Smooth muscle cell of the brain vasculature (primary cell): ENCODE data around the gene CROCC2.
A peak's percentile ranks its signal among the peaks of the same experiment; 100 is the strongest.

Experiments used
- DNase-seq: peaks from one replicate; pipeline ENCODE4 v3.0.0-alpha.2; 2012; ENCODE audit warnings: low read depth, low spot score

CROCC2 gene

DNA sequence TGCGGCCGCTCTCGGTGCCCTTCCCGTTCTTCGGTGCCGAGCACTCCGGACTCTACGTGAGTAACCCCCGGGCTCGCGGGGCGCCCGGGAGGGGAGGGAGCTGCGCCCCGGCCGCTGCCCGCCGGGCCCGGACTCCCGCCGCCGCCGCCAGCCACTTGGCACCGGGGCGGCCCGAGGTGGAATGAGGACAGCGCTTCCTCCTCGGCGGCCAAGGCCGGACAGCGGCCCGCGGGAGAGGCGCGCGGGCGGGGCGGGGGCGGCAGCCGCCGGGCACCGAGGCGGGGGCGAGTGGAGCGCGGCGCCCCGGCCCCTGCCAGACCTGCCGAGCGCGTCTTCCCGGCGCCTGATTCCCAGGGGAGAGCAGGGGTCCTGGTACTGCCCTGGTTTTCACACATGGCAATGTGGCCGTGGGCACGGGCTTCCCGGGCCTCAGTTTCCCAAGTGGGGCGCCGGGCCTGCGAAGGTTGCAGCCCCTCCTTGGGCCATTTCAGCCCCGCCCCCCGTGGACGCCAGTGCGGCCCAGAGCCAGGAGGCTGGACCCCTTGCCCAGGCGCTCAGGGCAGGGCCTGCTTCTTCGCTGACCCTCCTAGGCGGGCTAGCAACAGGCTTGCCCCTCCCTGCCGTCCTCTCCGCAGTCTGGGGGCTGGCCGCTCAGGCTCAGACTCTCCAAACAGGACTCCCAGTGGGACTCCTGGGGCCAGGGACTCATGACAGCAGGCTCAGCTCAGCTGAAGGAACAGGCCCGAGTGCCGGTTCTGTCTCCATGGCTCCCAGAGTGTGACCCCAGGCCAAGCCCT is 93.1 kb downstream of the CROCC2 start:
- no peak for DNase-seq

DNA sequence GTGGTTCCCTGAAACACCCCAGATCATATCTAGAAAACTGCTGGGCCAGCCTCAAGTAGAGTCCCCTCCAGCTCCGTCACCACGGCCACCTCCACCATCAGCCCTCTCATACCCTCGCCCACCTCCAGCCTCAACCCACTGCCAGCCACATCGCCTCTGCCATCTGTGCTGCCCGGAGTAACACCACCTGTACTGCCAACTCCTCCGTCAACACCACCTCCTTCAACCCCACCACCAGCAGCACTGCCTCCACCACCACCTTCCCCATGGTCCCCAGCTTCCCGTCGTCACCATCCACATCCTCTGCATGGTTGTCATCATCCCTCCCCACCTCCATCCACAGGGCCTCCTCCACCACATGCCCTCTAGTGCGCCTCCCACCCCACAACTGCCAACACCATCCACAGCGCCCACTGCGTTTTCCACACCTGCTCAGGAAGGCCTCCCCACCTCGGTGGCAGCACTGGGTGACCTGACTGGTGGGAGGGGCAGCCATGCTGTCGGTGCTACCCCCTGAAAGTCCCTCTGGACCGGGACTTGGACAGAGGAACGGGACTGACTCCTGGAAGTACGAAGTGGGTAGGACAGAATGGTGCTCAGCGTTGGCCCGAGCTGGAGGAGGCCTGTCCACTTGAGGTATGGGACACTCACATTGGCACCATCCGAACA is 93.9 kb downstream of the CROCC2 start:
- no peak for DNase-seq

DNA sequence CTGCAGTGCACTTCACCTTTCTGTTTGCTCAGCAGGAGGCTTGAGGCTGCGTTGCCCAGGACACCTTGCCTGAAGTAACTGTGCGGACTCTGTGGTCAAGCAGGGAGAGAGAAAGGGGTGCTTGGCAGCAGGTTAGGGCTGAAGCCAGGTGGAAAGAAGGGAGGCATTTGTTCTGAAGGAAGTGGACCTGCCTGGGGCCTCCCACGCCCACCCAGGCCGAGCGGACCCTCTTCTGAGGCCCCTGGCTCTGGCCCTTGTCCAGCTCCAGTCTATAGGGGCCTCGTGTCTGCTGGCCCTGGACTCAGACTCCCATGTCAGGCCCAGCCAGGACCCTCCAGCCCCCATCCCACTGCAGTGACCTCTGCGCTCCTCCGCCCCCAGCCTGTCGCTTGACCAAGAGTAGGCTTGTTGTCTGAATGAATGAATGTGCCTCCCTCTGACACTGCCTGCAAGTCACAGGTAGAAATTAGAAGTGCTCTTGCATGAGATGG is 94.7 kb downstream of the CROCC2 start:
- DNase-seq = no peak

DNA sequence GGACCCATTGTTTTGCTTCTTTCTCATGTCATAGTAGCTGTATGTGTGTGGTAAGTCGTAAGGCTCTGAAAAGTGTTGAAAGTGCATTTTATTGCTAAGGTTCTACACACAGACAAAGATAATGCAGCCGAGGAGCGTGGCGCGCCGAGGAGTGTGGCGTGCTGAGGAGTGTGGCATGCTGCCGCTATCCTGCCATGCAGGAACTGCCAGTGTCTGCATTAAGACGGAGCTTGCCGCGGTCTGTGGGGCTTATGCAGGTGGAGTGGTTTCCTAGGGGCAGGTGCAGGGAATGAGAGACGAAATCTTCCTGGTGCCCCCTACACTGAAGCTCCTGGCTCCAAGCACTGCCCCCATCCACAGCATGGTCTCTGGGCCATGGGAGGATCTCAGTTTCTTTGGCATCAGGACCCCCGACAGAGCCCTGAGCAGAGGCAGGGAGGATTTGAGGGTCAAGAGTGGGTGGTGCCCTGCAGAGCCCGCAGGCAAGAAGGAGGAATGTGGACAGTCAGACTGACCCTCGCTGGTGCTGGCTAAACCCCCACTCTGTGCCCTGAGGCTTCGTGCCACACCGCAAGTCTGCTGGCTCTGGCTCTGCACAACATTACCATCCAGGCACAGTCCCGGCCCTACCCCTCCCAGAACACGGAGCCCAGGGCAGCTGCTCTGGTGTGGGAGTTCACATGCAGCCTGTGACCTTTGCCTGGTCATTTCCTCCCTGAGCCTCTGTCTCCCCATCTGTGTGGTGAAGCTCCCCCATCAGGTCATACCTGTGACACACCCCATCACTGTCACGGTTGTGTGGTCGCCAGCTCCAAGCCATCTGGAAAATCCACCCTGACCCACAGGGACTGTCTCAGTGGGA is 95.5 kb downstream of the CROCC2 start:
- no peak for DNase-seq

DNA sequence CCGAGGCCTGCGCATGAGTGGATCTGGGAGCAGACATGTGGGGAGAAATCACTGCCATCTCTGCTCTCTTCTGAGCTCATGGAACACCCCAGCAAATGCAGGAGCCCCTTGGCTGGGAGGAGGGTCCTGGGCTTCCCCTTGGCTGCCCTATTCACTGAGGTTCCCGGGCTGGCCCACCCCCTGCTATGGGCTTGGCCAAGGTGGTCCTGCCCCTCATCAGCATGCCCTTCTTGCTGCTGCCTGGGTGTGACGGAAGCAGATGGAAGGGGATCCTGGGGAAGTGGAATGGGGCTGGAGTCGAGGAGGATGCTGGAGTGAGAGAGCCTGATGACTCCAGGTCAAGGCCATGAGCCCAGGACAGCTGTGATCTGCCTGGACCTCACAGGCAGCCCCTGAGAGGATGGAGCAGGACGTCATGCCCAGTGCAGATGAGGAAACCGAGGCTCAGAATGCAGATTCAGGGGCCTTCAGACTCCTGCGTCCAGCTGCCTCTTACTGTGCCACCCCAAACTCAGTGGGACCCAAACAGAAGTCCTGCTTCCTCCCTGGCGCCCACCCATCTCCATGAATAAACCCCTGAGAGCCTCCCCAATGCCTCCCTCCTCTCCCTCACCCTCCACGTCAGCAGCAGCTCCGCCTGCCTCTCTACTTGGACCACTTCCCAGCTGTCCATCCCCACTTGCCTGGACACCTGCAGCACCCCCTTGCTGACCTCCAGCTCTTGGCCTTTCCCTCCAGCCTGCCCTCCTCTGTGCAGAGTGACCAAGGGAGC is 96.3 kb downstream of the CROCC2 start:
- DNase-seq = no peak

DNA sequence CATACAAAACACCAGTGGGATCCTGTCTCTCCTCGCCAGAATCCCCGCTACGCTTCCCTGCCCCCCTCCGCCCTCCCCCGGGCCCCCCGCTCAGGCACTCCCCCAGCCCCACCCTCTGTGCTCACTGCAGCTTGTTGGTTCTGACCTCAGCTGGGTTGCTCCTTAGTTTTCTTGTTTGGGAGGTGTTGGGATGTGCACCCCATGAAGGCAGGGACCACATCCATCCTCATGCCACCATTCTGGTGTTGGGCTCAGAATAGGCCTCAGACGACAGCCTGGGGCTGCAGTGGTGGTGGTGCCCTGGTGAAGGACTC is 96.9 kb downstream of the CROCC2 start:
- DNase-seq = no peak

DNA sequence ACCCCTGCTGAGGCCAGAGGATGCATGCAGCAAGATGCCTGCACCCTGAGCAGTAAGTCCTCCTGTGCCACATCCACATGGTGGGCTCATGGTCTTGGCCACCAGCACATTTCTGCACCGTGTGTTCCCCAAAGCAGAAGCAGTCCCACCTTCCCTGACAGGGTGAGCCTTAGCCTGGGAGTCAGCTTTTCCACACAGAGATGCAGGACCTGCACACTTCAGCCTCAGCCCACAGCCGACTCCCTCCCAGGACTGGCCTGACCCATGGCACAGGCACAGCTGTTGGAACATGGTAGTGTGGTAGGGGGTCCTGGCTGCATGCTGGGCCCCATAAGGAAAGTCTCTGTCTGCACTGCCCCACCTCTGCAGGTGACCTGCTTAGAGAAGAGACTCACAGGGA is 97.2 kb downstream of the CROCC2 start:
- DNase-seq = no peak

DNA sequence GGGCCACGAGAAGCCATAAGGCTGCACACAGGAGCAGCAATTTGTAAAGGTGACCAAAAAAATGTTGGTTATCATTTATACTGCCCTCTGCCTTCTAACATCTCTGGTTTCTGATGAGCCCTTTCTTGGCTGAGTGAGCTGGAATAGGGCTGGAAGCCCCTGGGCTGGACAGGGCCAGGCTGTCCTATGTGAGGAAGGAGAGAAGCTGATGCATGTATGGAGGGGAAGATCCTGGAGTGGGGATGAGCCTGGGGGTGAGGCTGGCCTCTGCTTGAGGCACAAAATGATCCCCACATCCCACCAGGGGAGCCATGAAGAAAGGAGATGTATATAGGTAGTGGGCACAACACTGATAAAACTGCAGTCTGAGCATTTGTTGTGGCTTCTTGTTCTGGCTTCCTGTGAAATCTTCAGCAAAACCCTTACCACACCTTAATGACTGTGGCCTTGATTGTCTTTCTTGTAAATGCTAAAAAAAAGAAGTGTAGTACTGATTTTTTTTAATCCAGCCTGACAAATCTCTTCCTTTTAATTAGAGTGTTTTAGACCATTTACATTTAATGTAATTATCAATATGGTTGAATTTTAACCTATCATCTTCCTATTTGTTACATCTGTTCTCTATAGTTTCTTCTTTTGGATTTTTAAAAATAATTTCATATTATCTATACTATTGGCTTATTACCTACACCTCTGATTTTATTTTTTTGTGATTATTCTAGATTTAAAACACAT is 97.9 kb downstream of the CROCC2 start:
- DNase-seq = no peak

DNA sequence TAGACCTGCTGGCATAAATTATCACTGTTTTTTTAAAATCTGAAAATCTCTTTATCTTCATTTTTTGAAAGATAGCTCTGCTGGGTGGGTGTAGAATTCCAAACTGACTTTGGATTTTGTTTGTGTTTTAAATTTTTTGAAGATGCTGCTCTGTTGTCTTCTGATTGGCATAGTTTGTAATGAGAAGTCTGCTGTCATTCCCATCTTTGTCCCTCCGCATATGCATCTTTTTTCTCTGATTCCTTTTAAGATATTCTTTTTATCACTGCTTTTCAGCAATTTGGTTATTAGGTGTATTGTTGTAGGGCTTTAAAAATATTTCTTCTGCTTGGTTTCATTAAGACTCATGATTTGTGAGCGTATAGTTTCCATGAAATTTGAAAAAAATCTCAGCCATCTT is 99.4 kb downstream of the CROCC2 start:
- no peak for DNase-seq

DNA sequence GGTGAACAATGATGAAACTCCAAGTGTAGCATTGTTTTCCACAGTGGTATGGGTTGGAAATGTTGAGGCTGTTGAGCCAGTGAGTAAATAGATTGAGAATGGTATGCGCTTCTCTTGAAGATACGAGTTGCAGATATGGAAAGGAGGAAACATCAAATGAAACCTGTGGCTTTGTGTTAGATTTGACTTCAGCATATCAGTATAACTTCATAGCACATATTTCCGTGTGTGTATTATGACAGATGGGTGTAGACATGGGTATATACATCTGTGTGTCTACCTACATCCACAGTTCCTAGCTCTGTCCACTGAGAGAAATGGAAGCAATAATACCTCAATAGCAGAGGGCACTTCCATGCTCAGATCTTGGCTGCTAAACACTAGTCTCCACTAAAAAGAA is 100.3 kb downstream of the CROCC2 start:
- DNase-seq = no peak

DNA sequence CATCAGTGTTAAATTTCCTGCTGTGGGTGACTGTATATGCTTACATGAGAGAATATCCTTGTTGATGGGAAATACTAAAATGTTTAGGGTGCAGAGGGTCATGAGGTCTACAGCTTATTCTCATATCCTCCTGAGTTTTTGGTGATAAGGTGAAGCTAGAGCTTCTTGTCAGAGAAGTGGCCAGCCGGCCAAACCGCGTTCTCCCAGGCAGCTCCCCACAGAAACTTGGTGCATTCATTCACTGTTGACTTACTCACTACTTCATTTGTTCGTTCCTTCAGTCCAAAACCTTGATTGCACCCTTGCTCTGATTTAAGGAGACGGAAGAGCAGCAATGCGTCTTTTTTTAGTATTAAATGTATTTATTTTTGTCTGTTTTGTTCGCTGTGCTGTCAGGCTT is 101.0 kb downstream of the CROCC2 start:
- no peak for DNase-seq

DNA sequence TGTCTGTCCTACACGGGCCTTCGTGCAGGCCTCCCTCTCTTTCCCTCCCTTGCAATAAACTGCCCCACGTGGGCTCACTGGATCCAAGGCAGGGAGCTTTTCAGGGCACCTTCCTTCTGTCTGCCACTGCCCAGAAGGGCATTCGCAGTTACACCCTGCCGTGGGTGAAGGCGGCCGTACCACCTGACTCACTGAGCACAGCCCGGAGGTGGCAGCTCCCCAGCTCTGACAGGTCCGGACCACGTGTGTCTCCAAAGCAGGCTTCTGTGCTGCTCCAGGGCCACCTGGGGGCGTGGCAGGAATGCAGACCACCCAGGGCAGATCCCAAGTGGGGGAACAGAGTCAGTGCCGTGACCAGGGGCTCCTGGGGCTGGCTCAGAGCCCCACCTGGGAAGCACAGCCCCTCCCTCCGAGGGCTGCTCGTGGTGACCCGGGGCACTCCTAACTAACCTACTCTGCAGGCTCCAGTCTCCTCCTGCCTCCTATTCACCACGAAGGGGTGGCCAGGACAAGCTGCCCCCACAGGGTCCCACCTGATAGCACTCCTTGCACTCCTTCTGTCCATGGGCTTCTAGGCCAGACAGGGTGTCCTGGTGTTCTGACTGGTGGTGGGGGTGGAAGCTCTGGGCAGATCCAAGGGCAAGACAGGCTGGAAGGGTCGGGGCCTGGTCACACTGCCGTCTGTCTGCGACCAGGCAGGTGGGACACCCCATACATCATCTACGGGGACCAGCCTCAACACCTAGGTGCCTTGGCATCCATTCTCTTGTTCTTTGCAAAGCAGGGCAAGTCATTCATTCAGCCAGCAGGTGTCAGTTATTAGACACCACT is 102.0 kb downstream of the CROCC2 start:
- no peak for DNase-seq

DNA sequence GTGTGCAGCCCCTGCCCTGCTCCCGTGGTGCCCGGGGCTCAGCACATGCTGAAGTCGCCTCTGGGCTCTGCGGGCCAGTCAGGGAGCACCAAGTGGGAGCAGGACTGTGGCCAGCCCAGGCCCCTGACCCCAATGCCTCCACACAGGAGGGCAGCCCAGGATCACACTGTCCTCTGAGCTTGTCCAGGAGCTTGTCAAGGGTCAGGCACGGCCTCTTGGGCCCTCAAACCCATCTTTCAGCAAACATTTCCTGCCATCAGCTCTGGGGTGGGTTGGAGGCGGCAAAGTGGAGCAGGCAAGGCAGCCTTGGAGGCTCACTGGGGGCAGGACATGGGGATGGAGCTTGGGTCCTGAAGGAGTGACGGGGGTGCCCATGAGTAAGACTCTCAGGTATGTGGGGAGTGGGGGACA is 102.6 kb downstream of the CROCC2 start:
- DNase-seq = no peak

DNA sequence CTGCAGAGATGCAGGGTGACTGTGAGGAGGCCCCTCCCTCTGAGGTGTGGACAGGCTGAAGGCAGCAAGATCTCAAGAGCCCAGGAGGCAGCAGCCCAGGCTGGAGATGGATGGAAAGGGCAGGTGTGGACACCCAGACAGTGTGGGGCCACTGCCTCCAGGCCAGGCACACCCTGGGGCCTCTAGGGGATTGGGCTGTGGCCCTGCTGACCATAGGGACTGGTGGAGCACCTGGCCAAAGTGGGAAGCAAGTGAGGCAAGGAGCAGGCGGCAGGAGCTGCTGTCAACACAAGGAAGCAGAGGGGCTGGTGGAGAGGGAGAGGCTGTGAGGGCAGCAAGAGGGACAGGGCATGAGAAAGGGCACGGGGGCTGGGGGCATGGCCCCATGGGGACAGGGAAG is 103.1 kb downstream of the CROCC2 start:
- DNase-seq = no peak

DNA sequence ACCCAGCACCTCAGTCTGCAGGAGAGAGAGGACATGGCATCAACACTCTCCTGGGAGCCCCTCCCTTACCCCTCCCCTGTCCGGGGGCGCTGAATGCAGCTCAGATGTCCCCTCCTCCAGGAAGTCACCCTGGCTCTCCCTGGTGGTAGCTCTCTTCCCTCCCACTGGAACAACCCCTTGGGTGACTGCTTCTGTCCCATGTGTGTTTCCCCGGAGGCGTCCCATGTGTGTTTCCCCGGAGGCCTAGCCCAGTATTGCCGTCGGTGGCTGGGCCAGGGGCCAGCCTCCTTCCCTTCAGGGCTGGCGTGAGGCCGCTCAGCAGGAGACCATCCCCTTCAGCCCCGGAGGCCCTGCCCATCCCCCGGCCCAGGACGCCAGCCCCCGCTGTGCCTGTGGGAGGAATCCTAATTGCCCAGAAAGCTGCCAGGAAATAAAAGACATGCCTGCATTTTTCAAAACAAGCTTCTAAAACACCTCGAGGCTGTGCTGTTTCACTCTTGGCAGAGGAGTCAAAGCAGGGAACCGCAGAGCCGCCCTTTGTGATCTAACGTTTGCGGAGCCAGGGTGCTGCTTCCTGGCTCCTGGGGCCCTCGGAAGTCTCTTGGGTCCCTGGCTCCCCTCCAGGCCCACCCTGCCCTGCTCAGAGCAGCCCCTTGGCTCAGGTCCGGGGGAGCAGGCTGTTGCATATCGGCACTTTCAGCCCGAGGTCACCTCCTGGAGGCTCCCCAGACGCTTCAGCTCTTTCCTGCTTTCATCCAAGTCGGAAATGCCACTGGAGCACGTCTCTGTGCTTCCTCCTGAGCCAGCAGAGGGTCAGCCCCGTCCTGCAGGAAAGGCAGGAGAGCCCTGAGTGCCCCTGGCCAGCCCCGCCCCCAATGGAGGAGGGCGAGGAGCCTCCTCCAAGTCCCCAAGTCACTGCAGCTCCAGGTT is 103.7 kb downstream of the CROCC2 start:
- peak; percentile 66 for DNase-seq

DNA sequence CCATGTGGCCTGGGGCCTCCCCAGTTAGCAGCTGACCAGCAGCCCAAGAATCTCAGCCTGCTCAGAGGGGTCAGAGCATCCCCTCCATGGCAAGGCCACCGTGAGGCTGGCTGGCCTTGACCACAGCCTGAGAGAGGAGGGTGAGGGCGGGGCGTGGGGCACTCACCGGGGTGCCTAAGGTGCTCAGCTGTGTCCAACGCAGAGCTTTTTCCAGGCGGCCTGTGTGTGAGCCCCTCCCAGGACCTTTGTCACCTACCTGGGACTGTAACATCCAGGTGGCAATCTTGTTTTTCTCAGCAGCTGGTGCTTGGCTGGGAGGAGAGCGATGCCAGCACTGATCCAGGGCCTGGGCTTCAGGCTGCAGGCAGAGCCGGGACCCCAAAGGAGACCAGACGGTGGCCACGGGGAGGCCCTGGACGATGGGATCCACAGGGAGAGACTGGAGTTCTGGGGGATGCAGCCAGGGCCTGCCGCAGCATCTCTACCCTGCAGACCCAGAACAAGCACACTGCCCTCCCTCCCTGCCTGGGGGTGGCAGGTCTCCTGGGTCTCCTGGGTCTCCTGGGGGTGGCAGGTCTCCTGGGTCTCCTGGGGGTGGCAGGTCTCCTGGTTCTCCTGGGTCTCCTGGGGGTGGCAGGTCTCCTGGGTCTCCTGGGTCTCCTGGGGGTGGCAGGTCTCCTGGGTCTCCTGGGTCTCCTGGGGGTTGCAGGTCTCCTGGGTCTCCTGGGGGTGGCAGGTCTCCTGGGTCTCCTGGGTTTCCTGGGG is 104.6 kb downstream of the CROCC2 start:
- DNase-seq = no peak

DNA sequence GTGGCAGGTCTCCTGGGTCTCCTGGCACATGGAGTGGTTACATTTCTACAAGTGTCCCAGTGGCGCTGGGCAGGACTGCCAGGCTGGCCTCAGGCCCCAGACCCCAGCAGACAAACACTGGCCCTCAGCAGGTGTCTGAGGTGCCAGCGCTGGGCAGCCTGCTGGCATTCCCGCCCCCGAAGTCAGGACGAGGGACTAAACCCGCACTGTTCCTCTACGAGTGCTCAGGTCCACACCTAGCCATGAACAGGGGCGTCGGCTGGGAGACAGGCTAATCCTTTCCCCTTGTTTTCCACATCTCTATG is 105.1 kb downstream of the CROCC2 start:
- DNase-seq = no peak

DNA sequence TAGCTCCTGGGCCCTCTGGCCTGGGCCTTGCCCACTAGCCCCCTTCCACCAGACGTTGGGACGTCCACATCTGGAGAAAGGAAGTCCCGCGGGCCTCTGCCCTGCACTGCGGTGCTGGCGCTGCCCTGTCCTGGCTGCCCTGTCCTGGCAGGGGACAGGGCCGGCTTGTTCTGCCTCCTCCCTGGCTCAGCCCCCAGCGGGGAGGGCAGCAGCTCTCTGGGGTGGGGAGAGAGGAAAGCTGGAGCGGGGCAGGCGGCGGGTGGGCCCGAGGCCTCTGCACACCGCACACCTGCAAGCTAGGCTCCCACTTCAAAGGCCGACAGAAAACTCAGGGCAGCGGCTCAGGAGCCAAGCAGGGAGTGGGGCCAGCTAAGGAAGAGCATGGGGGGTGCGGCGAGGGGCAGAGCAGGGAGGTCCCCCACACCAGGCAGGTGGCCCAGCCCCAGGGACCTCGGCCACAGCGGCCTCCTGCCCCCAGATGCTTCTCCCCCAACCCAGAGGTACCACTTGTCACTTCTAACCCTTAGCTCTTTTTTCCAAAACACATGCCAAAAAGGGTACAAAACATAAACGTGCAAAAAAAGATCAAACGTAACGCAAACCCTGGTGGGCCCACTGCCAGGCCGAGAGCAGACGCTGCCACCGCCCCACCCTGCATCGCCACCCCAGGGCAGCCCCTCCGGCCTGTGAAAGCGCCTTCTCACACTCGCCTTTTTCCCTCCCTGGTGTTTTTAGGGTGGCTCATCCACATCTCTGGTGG is 105.8 kb downstream of the CROCC2 start:
- no peak for DNase-seq
